SW480 (cell line): ENCODE measurements around the gene SHISA4.
"Not testable (repeated sequence)": the region's sequence is repeated elsewhere in the genome, so short reads cannot be mapped to it uniquely, and the experiment has no call there.

Experiments
- DNase-seq: peaks from one replicate; pipeline ENCODE4 v3.0.0-alpha.2; 2016; ENCODE audit warnings: low spot score

SHISA4 gene

GRCh38 chr1:201888282-201889089, at the start of gene SHISA4:
Gene SHISA4 (plus strand): TSS chr1:201888898. CDS start chr1:201888995, 97 bp downstream.
- peak; percentile 63 for DNase-seq

- not testable (repeated sequence) for DNase-seq
These were observed 49.6 kb upstream of the SHISA4 start for GRCh38 chr1:201839089-201839488.

DNA sequence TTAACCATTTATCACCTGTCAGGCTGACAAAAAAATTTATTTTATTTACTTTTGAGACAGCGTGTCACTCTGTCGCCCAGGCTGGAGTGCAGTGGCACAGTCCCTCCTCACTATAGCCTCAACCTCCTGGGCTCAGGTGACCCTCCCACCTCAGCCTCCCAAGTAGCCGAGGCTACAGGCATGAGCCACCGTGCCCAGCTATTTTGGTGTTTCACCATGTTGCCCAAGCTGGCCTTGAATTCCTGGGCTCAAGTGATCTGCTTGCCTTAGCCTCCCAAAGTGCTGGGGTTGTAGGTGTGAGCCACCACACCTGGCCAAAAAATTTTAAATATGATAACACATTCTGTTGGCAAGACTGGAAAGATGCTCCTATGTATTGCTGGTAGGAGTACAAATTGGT, 48.6 kb upstream of the SHISA4 start:
- no peak for DNase-seq

DNA sequence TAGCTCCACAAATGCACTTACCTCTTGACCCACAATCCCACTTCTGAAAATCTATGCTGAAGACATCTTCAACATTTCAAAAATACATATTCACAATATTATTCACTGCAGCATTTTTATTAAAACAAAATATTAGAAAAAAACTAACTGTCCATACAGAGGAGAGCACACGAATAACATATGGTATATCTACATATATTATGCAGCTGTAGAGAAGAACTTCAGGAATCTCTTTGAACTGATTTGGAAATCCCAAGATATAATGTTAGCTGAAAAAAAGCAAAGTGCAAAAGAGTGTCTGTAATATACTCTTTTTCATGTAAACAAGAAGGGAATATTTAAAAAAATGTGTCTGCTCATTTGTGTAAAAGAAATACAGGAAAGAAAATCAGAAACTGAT, 48.2 kb upstream of the SHISA4 start:
- DNase-seq = no peak

DNA sequence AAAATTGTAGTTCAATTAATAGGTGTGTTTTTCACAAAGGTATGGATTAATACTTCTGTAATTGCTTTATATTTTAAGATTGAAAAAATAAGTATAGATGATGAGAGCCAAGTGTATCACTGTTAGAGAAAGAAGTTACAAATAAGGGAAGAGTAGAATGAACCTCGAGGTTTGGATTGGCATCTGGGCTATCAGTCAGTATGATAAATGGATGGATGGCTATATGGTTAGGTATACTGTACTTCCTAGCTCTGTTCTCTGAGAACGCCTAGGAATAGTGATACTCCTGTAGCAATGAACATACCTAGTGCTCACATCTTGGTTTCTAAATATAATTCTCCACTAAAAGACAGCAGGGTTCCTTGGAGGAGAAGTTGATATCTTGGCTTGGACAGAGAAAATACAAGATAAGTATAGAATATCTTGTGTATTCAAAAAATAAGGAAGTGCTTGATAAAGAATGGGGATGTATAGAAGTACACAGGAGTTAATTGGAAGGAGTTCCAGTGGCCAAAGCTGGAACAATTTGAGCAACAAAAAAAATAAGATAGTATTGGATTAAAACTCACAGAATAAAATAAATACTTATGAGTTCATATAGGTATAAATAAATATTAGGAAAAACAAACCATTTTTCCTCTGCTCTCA, 47.3 kb upstream of the SHISA4 start:
- no peak for DNase-seq

GRCh38 chr1:201842472-201843027, 46.1 kb upstream of the SHISA4 start:
- no peak for DNase-seq

DNA sequence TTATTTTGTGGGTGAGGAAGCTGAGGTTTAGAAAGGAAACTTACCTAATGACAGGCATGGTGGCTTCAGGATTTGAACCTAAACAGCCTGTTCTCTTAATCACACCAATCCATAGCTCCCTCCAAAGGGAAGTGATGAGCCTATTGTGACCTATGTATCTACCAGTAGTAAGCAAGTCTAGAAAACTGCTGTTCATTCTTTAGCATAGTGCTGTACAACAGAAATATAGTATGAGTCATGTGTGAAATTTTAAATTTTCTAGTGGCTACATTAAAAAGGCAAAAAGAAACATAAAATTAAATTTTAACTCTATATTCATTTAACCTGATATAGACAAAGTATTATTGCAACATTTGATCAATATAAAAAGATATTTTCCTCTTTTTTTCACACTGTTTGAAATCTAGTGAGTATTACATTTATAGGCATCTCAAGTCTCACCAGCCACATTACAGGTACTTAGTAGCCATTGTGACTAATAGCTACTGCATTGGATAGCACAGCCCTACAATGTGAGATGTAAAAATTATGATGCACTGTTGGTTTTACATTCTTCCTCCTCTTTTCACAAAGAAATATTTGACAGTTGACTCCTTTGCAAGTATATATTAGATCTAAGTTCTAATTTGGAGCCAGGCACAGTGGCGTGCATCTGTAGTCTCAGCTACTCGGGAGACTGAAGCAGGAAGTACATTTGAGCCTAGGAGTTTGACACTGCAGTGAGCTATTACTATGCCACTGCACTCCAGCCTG, 43.2 kb upstream of the SHISA4 start:
- peak; percentile 6 for DNase-seq

- no peak for DNase-seq
These were observed 41.5 kb upstream of the SHISA4 start for GRCh38 chr1:201847150-201847549.

- no peak for DNase-seq
These were observed 40.5 kb upstream of the SHISA4 start for GRCh38 chr1:201848230-201848629.

DNA sequence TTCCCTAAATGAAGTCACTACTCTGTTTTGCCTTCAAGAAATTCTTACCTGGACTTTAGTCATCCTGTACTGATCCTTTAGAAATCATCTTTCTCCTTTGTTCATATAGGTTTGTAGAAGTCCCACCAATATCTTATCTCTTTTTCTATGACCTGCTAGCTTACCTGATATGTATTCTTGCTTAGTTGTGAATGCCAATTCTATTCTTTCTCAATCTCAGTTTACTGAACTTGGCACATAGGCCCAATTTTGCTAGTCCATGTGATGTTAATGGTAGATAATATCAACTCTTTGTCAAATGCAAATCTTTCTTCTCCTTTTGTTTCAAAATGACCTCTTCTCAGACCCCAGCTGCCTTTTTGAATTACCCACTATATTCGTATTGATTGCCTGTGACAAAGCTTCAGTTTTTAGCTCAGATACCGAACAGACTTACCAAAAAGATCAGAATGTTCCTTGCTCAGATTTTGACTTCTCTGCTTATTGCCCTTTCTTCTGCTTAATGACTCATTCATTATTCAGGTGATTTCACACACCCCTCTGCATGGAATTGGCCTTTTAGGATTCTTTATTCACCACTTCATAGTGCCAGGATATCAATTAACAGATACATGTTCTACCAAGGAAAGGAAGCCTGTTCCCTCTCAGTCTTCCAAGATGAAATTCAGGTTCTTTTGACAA, 39.2 kb upstream of the SHISA4 start:
- DNase-seq = no peak

DNA sequence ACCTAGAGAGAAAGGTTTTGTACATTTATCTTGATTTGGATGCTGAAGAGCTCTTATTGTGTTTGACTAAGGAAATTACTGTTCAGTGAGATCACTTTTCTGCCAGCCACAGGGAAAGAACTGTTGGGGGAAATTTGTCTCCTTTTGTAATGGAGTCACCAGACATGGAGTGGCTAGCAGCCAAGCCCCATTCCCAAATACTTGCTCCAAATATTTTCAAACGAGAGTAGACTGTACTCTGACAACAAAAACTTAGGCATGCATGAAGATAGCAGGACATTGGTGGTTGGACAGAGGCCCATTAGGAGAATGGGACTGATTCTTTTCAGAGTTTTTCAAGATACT, 38.7 kb upstream of the SHISA4 start:
- DNase-seq = no peak

DNA sequence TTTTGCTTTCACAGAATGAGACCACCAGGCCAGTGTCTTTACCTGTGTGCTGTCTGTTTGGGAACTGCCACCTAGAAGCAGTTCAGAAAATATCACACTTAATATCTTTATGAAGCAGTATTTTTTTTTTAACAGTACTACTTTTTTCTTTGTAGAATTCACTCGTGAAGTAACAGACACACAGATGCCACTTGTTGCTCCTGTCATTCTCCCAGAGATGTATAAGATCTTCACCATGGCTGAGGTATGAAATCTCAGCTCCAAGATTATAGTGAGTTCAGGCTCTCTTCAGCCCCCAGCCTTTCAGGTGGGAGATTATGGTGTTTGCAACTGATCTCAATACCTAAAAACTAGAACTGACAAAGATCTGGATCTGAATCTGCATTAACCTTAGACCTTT, 36.7 kb upstream of the SHISA4 start:
- no peak for DNase-seq

GRCh38 chr1:201856722-201857121, 32.0 kb upstream of the SHISA4 start:
- DNase-seq = not testable (repeated sequence)

DNA sequence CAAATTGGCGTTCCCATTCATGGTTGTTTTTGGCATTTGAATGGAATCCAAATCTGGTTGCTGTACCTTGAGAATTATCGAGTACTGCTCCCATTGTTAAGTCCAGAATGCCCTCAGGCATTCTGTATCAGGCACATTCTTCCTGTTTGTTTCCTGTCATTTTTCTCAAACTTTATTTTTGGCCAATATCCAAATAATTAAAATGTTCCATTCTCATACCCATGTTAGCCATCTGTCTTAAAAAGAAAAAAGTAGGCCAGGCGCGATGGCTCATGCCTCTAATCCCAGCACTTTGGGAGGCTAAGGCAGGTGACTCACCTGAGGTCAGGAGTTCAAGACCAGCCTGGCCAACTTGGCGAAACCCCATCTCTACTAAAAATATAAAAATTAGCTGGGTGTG, 29.3 kb upstream of the SHISA4 start:
- DNase-seq = no peak

- no peak for DNase-seq
These were observed 27.2 kb upstream of the SHISA4 start for GRCh38 chr1:201861448-201861847.

DNA sequence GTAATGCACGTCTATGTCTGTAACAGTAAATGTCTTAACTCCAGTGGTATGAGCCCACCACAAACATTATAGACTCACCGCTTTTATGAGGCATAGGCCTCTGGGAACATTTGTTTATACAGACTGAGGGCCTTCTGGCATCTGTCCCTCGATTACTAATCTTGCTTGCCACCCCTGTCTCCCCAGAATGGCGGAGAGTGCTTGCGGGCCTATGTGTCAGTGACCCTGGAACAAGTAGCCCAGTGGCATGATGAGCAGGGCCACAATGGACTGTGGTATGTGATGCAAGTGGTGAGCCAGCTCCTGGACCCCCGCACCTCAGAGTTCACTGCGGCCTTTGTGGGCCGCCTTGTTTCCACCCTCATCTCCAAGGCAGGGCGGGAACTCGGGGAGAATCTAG, 18.3 kb upstream of the SHISA4 start:
- DNase-seq = no peak

GRCh38 chr1:201874672-201875071, 14.0 kb upstream of the SHISA4 start:
- DNase-seq = no peak

GRCh38 chr1:201876148-201876818, 12.4 kb upstream of the SHISA4 start:
- DNase-seq = no peak

GRCh38 chr1:201877877-201878401, 10.8 kb upstream of the SHISA4 start:
- peak; percentile 37 for DNase-seq

- DNase-seq = no peak
These were observed 7.6 kb upstream of the SHISA4 start for GRCh38 chr1:201880928-201881571.

GRCh38 chr1:201881617-201882016, 7.1 kb upstream of the SHISA4 start:
- DNase-seq = no peak
